D721Med (cell line): ENCODE measurements around the gene DCN.

Experiments
- DNase-seq: peaks from one replicate; pipeline ENCODE4 v3.0.0; 2011; ENCODE audit warnings: low spot score; ENCODE audit not compliant: insufficient read length
- FAIRE-seq: peaks from 2 replicates; lab custom pipeline; 2011; peaks lifted over from hg19 to GRCh38; lab: Jason Lieb, UNC
- TF ChIP-seq, protein P1 (sequence below): IDR thresholded peaks from 2 replicates; pipeline ENCODE4 v1.5.1; 2012; ENCODE audit warnings: mild to moderate bottlenecking, control low read depth; ENCODE audit not compliant: insufficient read depth; ENCODE audit errors: missing control alignments

Gene DCN

DNA sequence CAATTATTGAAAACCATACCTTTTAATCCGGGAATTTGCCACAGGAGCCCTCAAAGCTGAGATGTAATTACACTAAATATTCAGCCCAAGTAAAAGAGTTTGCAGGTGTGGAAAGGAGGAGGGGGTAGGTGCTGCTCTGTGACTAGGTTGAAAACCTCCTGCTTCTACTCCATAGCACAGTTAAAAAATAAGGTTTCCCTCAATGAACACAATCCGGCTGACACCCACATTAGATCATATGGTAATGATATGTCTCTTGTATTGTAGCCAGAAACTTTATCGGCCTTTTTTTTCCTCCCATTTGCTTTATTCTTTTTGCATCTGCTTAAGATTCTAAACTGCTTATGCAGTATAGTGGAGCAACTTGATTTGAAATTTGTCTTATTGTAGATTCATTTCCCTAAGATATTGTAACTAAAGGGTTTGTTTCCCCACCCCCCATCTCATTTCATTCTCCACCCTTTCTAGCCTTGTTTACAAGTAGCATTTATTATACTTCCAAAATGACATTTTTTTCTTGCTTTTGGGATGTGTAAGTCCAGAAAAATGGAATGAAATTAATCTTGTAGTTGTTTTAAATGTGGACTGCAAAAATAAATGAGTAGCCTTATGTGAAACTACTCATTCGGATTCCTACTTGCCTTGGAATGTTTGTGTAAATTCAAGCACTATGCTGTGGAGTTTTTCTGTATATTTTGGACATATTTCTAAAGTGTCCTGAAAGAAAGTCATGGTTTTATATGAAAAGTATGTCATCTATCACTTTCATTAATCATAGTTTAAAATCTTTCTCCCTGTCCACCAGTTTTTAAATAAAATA, at the start of gene DCN:
Gene DCN, minus strand, starts transcription at position 182 of the 820 bp plus-strand sequence. CDS start 4,265 bp downstream, outside the sequence.
- TF ChIP-seq, protein P1, sequence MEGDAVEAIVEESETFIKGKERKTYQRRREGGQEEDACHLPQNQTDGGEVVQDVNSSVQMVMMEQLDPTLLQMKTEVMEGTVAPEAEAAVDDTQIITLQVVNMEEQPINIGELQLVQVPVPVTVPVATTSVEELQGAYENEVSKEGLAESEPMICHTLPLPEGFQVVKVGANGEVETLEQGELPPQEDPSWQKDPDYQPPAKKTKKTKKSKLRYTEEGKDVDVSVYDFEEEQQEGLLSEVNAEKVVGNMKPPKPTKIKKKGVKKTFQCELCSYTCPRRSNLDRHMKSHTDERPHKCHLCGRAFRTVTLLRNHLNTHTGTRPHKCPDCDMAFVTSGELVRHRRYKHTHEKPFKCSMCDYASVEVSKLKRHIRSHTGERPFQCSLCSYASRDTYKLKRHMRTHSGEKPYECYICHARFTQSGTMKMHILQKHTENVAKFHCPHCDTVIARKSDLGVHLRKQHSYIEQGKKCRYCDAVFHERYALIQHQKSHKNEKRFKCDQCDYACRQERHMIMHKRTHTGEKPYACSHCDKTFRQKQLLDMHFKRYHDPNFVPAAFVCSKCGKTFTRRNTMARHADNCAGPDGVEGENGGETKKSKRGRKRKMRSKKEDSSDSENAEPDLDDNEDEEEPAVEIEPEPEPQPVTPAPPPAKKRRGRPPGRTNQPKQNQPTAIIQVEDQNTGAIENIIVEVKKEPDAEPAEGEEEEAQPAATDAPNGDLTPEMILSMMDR: no peak
- no peak for DNase-seq

DNA sequence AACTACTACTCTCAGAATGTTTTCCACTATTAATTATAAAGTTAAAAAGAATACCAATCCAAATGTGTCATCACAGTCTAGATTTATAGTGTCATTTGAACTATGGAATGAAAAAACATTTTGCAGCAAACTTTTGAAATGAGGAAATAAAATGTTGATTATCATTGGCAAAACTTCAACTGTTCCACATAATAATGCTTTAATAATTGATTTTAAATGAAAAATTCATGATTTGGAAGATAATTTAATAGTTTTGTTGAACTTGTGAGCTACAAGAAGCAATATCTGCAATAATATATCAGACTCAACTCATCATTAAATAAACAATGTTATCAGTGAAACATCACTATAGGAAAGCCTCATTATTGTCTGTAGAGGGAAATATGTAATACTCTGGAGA, 48.2 kb upstream of the DCN start:
- TF ChIP-seq, protein P1: no peak
- DNase-seq (no peak), FAIRE-seq (no peak)

More for the DNA sequence above, at the start of gene DCN:
- peak; percentile 21 for FAIRE-seq

DNA sequence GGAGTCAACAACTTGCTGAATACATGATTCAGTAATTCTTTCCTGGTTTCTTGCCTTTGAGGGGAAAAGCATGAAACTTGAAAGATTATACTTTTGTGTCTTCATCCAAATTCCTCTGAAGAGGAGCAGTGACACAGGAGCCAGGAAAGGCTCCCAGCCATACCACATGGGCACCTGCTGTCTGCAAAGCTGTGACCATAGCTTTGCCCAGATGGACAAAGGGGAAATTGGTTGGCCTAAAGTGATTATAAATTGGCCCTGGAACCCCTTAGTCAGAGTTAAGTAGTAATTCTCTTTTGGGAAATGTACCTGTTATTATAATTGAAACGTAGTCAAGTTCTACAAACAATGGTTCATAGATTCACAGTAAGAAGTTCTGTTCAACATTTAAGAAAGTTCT, 44.3 kb upstream of the DCN start:
- FAIRE-seq: peak; percentile 29
- DNase-seq: no peak
- TF ChIP-seq, protein P1: no peak

GRCh38 chr12:91225316-91225715, 42.7 kb upstream of the DCN start:
- FAIRE-seq: no peak
- TF ChIP-seq, protein P1: no peak
- DNase-seq: no peak

GRCh38 chr12:91224401-91224800, 41.8 kb upstream of the DCN start:
- no peak for DNase-seq
- TF ChIP-seq, protein P1: no peak
- peak; percentile 58 for FAIRE-seq

GRCh38 chr12:91222746-91223145, 40.1 kb upstream of the DCN start:
- DNase-seq (no peak), FAIRE-seq (no peak)
- TF ChIP-seq, protein P1: no peak

DNA sequence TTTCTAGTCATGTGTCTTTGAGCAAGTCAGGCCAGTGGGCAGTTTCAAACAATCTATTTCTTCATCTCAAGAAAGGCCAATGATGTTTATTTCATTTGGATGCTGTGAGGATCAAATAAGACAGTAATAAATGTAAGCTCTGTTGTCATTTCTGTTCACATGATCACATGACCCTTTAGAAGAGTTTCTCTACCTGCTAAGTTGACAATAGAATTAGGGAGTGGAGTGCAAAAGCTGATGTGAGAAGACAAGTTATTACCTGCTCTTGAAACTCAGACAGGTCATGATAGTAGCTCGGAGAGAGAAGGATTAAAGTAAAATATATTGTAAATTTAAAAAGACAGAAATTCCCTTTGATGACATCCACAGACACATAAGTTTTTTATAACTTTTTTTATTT, 37.3 kb upstream of the DCN start:
- DNase-seq (no peak), FAIRE-seq (no peak)
- TF ChIP-seq, protein P1: no peak
